SK-N-MC (cell line): ENCODE results near the gene MPHOSPH8.
"Not testable (repeated sequence)": the region's sequence is repeated elsewhere in the genome, so short reads cannot be mapped to it uniquely, and the experiment has no call there.

Experiments used
- DNase-seq: peaks from one replicate; pipeline ENCODE4 v3.0.0-alpha.2; 2011; ENCODE audit warnings: low read depth, low spot score
- H3K27ac ChIP-seq: fragments of 200-600 bp; sonication (generic); 2 replicates; pipeline ENCODE4 v1.5.1; 2016; ENCODE audit warnings: mixed run types
- H3K36me3 ChIP-seq: fragments of 200-600 bp; sonication (generic); 2 replicates; pipeline ENCODE4 v1.6.1; 2017; ENCODE audit warnings: antibody characterized with exemption, low read length, mixed read lengths; ENCODE audit not compliant: insufficient read depth
- H3K4me3 ChIP-seq: fragments of 200-600 bp; sonication (generic); 2 replicates; pipeline ENCODE4 v1.5.1; 2016
- H3K9ac ChIP-seq: fragments of 200-600 bp; sonication (generic); 2 replicates; pipeline ENCODE4 v1.8.0; 2017; ENCODE audit warnings: mixed run types, mixed read lengths; ENCODE audit not compliant: insufficient read length
- H3K9me3 ChIP-seq: fragments of 200-600 bp; sonication (generic); 2 replicates; pipeline ENCODE4 v1.6.1; 2017; ENCODE audit warnings: low read depth, mild to moderate bottlenecking, antibody characterized with exemption, low read length, moderate library complexity, mixed read lengths
- EZH2 ChIP-seq: fragments of 200-600 bp; sonication (generic); IDR thresholded peaks from one replicate; pipeline ENCODE4 v1.6.1; 2017; ENCODE audit warnings: antibody characterized with exemption
- FOXP2 ChIP-seq: optimal IDR thresholded peaks from 2 replicates; pipeline ENCODE3; 2011; ENCODE audit warnings: mild to moderate bottlenecking, moderate library complexity; ENCODE audit not compliant: insufficient read depth; ENCODE audit errors: extremely low read length, control extremely low read depth
- POLR2AphosphoS5 ChIP-seq: IDR thresholded peaks from 2 replicates; pipeline ENCODE4 v1.6.1; 2012; ENCODE audit warnings: mild to moderate bottlenecking, low read depth, low read length, borderline replicate concordance

Gene MPHOSPH8

DNA sequence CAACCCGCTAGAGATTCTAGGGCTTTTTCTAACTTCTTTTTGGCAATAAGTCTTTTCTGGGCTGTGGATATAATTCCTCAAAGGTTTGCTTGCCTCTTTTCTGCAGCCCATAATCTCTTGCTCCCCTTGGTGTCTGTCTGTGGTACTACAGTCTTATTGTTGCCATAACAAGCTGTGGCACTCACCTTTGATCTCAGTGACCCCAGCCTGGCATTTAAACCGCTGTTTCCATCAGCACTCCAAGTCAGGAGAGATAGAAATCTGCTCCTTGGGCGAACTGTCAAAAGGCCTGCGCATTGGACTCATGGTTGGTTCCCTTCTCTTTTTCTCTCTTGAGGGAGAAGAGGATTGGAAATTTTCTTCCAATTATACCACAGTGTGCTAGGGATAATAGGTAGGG, 14.5 kb upstream of the MPHOSPH8 start:
- Histone ChIP-seq H3K9ac (no peak overlapping the region), H3K9me3 (no peaks in the 10 kb centered on the region), H3K36me3 (peaks cover 3% of the 10 kb centered on the region; the same call in 1 of the 2 replicates), H3K4me3 (no peak overlapping the region), H3K27ac (no peak overlapping the region)
- TF ChIP-seq FOXP2 (no peak), EZH2 (no peak), POLR2AphosphoS5 (no peak)
- no peak for DNase-seq

DNA sequence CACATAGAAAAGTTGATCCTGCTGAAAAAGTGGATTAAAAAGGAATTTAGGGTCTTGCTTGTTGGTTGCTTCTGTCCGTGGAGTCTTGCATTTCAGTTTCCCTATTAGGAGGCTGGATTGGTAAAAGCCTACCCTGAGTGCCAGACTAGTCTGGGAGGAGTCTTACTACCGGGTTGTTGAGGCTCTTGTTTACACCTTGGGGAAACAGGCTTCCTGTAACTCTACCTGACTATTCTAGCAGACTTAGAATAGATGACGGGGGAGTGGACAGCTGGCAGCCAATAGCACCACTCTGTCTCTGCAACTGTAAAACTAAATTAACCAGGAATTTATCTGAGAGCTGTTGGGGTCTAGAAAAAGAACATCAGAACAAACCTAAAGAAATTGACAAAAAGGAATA, 11.3 kb upstream of the MPHOSPH8 start:
- Histone ChIP-seq H3K36me3 (peaks cover 3% of the 10 kb centered on the region; the same call in 1 of the 2 replicates), H3K27ac (no peak overlapping the region), H3K9ac (no peak overlapping the region), H3K9me3 (no peaks in the 10 kb centered on the region), H3K4me3 (no peak overlapping the region)
- TF ChIP-seq POLR2AphosphoS5 (no peak), EZH2 (no peak), FOXP2 (no peak)
- no peak for DNase-seq

DNA sequence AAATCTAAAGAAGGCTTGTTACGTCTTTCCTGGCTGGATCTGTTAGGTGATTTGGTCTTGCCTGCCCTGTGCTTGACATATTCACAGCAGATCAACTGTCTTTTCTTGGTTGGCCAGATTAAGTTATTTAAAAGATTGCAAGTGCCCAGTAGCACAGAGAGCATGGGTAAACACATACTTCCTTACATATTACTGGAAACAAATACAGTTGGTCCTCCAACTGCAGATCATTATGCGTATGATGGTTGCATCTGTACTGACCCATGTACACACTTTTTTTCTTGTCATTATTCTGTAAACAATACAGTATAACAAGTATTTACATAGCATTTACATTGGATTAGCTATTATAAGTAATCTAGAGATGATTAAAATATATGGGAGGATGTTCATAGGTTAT, 9.2 kb upstream of the MPHOSPH8 start:
- Histone ChIP-seq H3K36me3 (peaks cover 2% of the 10 kb centered on the region; the same call in 1 of the 2 replicates), H3K4me3 (no peak overlapping the region), H3K9me3 (no peaks in the 10 kb centered on the region), H3K9ac (no peak overlapping the region), H3K27ac (no peak overlapping the region)
- DNase-seq, result no peak
- TF ChIP-seq FOXP2 (no peak), POLR2AphosphoS5 (no peak), EZH2 (no peak)

DNA sequence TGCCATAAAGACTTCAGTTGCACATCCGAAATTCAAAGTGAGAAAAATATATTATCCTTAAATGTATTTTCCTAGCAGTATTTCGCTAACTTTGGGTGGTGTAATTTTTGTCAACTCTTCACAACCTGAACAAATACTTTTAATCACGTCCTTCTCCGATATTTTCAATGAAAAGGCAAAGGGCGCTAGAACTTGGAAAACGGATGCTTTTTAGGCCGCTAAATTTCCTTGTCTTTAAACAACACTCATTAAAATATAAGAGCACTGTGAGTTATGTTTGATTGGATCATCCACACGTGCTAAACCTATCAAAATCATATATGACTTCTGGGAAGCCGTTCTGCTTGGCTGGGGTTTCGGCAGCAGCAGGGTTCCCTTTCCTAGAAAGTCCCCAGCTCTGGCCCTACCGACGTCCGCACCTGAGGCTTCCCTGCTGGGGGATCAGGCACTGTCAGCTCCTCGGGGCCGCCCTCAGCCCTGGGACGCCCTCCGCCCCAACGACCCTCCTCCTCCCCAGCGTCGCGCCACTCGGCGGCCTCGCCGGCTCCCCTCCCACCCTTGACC, 462 bp upstream of the MPHOSPH8 start:
- Histone ChIP-seq H3K9me3 (no peaks in the 10 kb centered on the region), H3K27ac (no peak overlapping the region), H3K4me3 (peak overlapping the region; percentile 94), H3K36me3 (peaks cover 23% of the 10 kb centered on the region), H3K9ac (peak overlapping the region; percentile 33)
- no peak for DNase-seq
- TF ChIP-seq POLR2AphosphoS5, result no peak; the same call in 1 of the 2 replicates
- no peak for TF ChIP-seq EZH2
- no peak for TF ChIP-seq FOXP2

DNA sequence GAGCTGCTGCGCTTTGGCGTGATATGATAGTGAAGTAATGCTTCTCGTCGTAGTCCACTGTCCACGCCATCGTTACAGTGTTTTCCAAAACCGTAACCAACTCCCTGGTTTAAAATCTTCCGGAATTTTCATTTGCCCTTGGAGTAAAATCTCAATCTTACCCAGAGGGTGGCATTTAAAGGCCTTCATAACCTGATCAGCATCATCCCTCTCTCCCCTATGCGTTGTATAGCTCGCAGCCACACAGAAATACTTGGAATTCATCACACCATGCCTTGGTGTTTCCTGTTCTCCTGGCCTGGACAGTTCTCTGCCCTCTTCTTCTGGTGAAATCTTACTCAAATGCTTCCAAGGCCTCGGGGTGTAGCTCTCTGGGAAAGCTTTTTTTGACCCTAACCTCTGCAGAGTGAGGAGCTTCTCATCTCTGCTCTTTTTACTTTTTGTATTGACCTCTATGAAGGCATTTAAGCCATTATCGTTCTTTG, 839 bp downstream of the MPHOSPH8 start:
- Histone ChIP-seq H3K27ac (no peak overlapping the region), H3K4me3 (peak overlapping the region; percentile 94), H3K36me3 (peaks cover 23% of the 10 kb centered on the region), H3K9me3 (no peaks in the 10 kb centered on the region), H3K9ac (peak overlapping the region; percentile 80)
- DNase-seq, result no peak
- TF ChIP-seq EZH2, result no peak
- no peak for TF ChIP-seq POLR2AphosphoS5
- TF ChIP-seq FOXP2, result no peak

DNA sequence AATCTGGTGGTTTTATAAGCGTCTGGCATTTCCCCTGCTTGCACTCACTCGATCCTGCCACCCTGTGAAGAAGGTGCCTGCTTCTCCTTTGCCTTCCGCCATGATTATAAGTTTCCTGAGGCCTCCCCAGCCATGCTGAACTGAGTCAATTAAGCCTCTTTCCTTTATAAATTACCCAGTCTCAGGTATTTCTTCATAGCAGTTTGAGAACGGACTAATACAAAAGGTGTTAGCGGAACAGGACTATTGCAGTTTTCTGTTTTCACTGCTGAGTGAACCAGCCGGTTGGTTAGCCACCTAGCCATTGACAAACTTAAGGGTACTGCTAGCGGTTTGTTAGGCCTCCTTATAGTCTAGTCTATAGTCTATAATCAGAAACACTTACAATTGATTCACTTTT, 2.5 kb downstream of the MPHOSPH8 start:
- peaks cover 10% of the 10 kb centered on the region for H3K36me3 ChIP-seq
- H3K4me3 ChIP-seq, H3K9ac ChIP-seq, DNase-seq, H3K27ac ChIP-seq, H3K9me3 ChIP-seq: not testable (repeated sequence)

DNA sequence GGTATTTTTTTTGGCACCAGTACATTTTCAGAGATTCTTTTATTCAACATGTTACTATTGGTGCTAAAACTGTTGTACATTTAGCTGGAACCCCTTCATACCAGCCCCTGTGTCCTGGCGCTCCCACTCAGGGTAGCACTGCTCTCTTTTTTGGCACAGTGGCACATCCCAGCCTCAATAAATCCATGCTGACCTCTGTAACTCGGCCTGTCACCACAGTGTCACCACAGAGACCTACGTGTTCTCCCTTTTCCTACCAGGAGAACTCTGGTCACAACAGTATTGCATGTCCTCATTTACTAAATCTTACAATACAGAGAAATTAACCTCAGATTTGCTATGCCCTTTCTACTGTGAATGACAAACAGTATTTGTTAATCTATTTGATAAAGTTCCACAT, 10.2 kb downstream of the MPHOSPH8 start:
- DNase-seq, result no peak
- Histone ChIP-seq H3K9ac (no peak overlapping the region), H3K27ac (no peak overlapping the region), H3K36me3 (peaks cover 38% of the 10 kb centered on the region), H3K9me3 (no peaks in the 10 kb centered on the region), H3K4me3 (no peak overlapping the region)
- TF ChIP-seq FOXP2 (no peak), POLR2AphosphoS5 (no peak), EZH2 (no peak)

DNA sequence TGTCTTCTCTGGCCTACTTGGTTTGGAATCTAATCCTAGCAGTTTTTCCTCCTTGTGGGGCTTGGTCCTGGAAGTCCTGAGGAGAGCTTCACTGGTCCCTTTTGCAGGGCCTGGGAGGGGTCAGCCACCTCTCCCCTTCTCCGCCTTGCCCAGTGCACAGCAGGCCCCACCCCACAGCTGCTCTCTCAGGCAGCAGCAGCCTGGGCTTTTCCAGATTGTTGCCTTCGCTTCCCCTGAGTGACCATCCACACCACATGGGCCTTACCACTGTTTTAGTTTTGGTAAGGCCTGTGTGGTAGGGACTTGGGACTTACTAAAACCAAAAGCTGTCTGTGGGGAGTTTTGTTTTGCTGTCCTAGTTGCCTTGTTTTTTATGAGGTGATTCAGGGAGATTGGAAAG, 11.5 kb downstream of the MPHOSPH8 start:
- TF ChIP-seq POLR2AphosphoS5 (no peak), EZH2 (no peak), FOXP2 (no peak)
- Histone ChIP-seq H3K27ac (no peak overlapping the region), H3K4me3 (no peak overlapping the region), H3K36me3 (peaks cover 51% of the 10 kb centered on the region), H3K9me3 (no peaks in the 10 kb centered on the region), H3K9ac (no peak overlapping the region)
- DNase-seq, result no peak

DNA sequence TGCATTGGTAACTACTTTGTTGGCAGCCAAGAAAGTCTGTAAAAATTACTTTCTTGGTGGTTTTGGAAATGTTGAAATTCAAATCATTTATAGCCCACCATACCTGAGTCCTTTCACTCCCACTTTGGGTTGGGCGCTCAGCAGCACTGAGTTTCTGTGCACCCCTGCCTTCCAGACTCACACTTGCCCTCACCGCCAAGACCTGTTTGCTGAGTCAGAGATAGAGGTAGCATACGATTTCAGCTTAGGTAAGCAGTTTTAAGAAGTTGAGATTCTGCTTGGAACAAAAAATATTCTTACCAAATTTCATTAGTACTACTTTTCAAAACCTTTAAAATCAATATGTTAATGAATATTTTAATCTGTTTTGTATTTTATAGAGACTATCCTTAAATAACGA, 12.6 kb downstream of the MPHOSPH8 start:
- no peak for DNase-seq
- H3K9ac ChIP-seq, result no peak overlapping the region
- peaks cover 60% of the 10 kb centered on the region for H3K36me3 ChIP-seq
- no peaks in the 10 kb centered on the region for H3K9me3 ChIP-seq
- TF ChIP-seq FOXP2, result no peak
- no peak for TF ChIP-seq EZH2
- TF ChIP-seq POLR2AphosphoS5, result no peak
- H3K27ac ChIP-seq, result no peak overlapping the region; the same call in 1 of the 2 replicates
- H3K4me3 ChIP-seq, result no peak overlapping the region
